K562 (cell line): ENCODE data around the gene PPP2R5A. TPM values are rescaled to one million over a fixed set of nuclear protein-coding genes. Genes with fewer than 3 reads are reported as not detected.

Experiments used
- CBX8 ChIP-seq: fragments of 200-600 bp; sonication (generic); IDR thresholded peaks from 2 replicates; pipeline ENCODE4 v1.6.1; 2012; ENCODE audit warnings: borderline replicate concordance, mixed run types, low read depth, mild to moderate bottlenecking, moderate library complexity, mixed read lengths, low read length, control low read depth, inconsistent platforms; ENCODE audit not compliant: poor library complexity, severe bottlenecking; ENCODE audit errors: extremely low read depth
- CEBPZ ChIP-seq: fragments of 150-350 bp; IDR thresholded peaks from 2 replicates; pipeline ENCODE4 v1.6.1; 2014; ENCODE audit warnings: low read depth, mild to moderate bottlenecking, low read length, borderline replicate concordance
- GMEB1 ChIP-seq: fragments of 250-450 bp; sonication (Bioruptor Pico); IDR thresholded peaks from 2 replicates; pipeline ENCODE4 v1.4.0; 2020; ENCODE audit warnings: mild to moderate bottlenecking
- MGA ChIP-seq: fragments of 450-650 bp; IDR thresholded peaks from 2 replicates; pipeline ENCODE4 v1.6.1; 2016; ENCODE audit warnings: mild to moderate bottlenecking, moderate library complexity
- PKNOX1 ChIP-seq: fragments of 450-650 bp; IDR thresholded peaks from 2 replicates; pipeline ENCODE4 v1.6.1; 2016
- POLR2AphosphoS5 ChIP-seq: IDR thresholded peaks from 2 replicates; pipeline ENCODE4 v1.6.1; 2011; ENCODE audit warnings: mild to moderate bottlenecking, low read depth, low read length, moderate library complexity; ENCODE audit not compliant: control insufficient read depth, insufficient read depth
- TEAD4 ChIP-seq, 2 experiments: sonication (generic) in 1 of 2; formaldehyde crosslinking in 1 of 2; IDR thresholded peaks; 2 replicates each; pipeline versions ENCODE4 v1.6.1 to v1.8.0; 2012 to 2022; ENCODE audit warnings: borderline replicate concordance in 1 of 2, inconsistent platforms in 1 of 2, low read length in 1 of 2, mild to moderate bottlenecking in 1 of 2, missing genetic modification reagents in 1 of 2
- ZC3H4 ChIP-seq: sonication (generic); formaldehyde crosslinking; IDR thresholded peaks from 2 replicates; pipeline ENCODE4 v1.9.0; 2021; ENCODE audit warnings: missing genetic modification reagents, borderline replicate concordance
- polyA plus RNA-seq, 8 experiments: library from polyadenylated mRNA; depleted of rRNA in 4 of 8; stranded (reverse) in 5 of 8; unstranded in 3 of 8; fragments of >200 nt; fragmentation: Nextera tagmentation in 2 of 8; fragmentation: Illumina TruSeq in 1 of 8; extraction: Ambion mirVana in 2 of 8; extraction: Trizol in 1 of 8; gene quantifications; 2 replicates each; pipeline versions ENCODE4 v1.2.1 to v1.2.3, GENCODE V29; 2011 to 2014; ENCODE audit warnings: inconsistent platforms in 1 of 8, missing spikeins in 1 of 8
- total RNA-seq, 7 experiments: library from RNA; depleted of rRNA in 6 of 7; stranded (reverse); fragments of >200 nt in 6 of 7; fragmentation: Illumina TruSeq in 2 of 7; extraction: Trizol in 2 of 7; gene quantifications; 2 replicates each; pipeline versions ENCODE4 v1.2.1 to v1.2.3, GENCODE V29; 2011 to 2021; ENCODE audit warnings: low replicate concordance in 1 of 7

Gene PPP2R5A
- total and polyA plus RNA-seq, 9 of the 15 experiments (the other 6 are each of a cell fraction or from before 2014, with no cell fraction given): 26.9 to 106 (median 64.3) TPM

GRCh38 chr1:212238552-212238951 lies 46.7 kb upstream of the PPP2R5A start (continued):
- TF ChIP-seq MGA (0 out of 2 replicates have a peak, but pooled peaks have one; percentile 45), GMEB1 (CRISPR knock-in tag) (peak; percentile 26; the same call in 1 of the 2 replicates), PKNOX1 (no peak), ZC3H4 (no peak), CEBPZ (no peak), TEAD4 (IDR thresholded peaks at IDR 0.05; ENCODE audit: low read length) (no peak), TEAD4 (CRISPR knock-in tag; IDR thresholded peaks at IDR 0.05; ENCODE audit: borderline replicate concordance) (no peak), CBX8 (no peak), POLR2AphosphoS5 (no peak)
